Activated CD8-positive, alpha-beta memory T cell treated with anti-CD3 and anti-CD28 coated beads, Interleukin-2, amount 50 U/mL, for 4 hours (primary cell): ENCODE results near the gene NSMF.

Experiments used
- DNase-seq: peaks from one replicate; pipeline ENCODE4 v3.0.0-alpha.2; 2020

Gene NSMF

GRCh38 chr9:137444106-137444790, 14.9 kb downstream of the NSMF start:
- DNase-seq: no peak

DNA sequence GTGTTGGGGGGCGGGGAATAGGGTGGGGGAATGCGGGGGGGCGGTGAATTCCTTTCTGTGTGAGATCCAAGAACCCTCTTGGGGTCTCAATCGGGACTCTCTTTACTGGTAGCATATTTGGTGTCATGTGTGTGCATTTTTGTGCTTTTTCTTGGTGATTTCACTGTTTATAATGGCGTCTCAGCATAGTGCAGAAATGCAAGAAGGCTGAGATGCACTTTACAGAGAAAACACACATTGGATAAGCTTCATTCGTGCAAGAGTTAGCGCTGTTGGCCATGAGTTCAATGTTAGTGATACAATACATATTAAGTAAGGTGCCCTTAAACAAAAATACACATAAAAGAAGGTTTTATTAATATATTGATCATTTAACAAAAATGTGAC, 17.2 kb downstream of the NSMF start:
- DNase-seq: no peak

GRCh38 chr9:137441289-137441934, 17.7 kb downstream of the NSMF start, which contains the start of gene ENTPD8:
ENTPD8 (minus strand) TSS chr9:137441357; CDS start chr9:137438285, 3,072 bp downstream.
- peak; percentile 21 for DNase-seq

DNA sequence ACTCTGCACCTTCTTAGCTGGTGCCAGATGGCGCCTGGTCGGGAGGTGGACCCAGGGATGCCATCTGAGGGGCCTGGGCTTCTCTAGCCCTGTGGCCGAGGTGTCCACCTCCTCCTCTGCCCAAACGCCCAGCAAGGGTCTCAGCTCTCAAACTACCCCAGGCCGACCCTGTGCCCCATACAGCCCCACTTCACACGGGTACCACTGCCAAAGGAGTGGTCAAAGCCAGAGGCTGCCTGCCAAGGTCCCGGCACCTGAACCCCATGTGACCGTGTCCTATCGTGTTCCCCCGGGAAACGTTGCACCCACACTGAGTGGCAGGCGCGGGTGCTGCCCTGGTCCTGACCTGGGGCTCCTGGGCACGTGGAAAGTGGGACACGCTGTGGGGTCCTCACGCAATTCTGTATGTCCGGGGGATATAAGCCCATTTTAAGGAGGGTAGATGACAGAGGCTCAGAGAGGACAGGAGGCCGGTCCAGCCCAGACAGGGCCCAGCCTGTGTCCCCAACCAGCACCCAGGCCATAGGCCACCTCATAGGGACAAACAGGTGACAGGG, 19.9 kb downstream of the NSMF start:
- peak; percentile 11 for DNase-seq

DNA sequence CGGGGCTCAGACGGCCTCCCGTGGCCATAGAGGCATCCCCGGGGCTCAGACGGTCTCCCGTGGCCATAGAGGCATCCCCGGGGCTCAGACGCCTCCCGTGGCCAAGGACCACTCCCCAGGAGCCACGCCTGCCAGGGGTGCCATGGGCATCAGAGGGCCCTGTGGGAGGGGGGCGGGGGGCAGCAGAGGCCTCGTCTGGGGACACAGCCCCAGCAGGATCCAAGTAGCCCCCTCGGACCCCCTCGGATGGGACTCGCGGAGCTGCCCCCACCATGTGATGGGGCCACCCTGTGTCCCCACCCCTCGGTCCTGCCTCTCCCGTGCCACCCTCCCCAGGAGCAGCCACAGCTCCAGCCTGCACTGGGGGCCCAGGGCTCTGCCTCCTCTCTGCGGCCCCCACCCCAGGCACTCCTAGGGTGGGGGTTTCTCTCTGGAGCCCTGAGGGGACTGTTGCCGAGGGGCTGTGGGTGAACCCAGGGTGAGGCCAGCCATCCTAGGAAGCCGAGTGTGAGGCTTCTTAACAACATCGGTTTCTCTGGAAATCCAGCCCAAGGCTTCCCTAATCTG, 20.5 kb downstream of the NSMF start:
- DNase-seq: peak; percentile 12

- peak; percentile 12 for DNase-seq
These were observed 21.2 kb downstream of the NSMF start for GRCh38 chr9:137437691-137438590.

GRCh38 chr9:137436761-137437600, 22.2 kb downstream of the NSMF start:
- peak; percentile 11 for DNase-seq

- peak; percentile 13 for DNase-seq
These were observed 23.0 kb downstream of the NSMF start for GRCh38 chr9:137435980-137436760.

DNA sequence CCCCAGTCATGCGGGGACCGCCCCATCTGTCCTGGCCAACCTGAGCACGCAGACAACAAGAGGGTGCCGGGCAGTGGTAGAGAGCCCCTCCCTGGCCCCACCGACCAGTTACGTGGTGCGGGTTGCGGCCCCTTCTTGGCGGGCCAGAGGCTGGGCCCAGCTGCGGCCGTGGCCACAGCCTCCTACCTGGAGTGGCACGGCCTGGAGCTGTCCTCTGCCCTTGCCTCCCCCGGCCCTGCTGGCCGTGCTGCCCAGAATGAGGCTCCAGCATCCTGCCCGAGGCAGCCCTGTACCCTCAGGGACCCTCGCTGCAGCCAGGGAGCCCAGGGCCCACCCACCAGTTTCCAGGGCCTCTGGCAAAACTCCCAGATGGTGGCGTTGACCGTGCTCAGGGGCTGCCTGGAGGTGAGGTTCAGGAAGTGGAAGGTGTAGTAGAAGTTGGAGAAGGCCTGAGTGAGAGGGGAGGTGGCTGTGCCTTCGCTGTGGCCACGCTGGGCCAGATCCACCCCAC, 23.7 kb downstream of the NSMF start:
- DNase-seq: peak; percentile 12

DNA sequence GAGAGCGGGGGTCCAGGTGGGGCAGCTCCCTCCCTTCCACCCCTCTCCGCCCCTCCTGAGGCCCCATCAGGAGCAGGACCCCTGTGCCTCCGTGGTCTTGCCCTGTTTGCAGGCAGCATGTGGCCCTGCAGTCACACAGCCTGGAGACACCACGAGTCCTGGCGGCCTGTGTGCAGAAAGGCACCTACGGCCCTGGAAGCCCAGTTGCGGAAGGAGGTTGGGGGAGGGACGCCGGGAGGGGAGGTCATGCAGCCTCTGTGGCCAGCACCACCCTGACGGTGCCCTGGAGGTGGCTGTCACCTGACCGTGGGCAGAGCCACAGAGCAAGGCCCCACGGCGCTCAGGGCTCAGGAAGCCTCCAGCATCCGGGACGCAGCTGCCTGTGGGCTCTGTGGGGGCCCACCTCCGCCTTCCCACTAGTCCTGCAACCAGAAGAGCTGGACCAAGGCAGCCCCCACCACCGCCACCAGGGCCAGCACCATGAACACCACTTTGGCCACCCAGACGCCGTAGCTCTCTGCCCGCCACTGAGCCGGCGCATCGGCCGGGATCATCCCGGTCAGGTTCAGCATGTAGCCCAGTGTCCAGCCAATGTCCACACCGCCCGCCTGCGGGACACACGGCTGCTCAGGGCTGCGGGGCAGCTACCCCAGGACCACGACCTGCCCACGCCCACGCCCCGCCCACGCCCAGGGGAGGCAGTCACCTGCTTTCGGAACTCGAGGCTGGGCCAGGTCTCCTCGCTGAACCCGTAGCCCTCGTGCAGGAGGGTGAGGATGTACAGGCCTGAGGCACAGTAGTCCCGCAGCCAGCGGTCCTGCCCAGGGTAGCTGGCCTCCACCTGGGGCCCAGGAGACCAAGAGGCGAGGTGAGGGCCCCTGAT, 24.4 kb downstream of the NSMF start:
- DNase-seq: peak; percentile 14

DNA sequence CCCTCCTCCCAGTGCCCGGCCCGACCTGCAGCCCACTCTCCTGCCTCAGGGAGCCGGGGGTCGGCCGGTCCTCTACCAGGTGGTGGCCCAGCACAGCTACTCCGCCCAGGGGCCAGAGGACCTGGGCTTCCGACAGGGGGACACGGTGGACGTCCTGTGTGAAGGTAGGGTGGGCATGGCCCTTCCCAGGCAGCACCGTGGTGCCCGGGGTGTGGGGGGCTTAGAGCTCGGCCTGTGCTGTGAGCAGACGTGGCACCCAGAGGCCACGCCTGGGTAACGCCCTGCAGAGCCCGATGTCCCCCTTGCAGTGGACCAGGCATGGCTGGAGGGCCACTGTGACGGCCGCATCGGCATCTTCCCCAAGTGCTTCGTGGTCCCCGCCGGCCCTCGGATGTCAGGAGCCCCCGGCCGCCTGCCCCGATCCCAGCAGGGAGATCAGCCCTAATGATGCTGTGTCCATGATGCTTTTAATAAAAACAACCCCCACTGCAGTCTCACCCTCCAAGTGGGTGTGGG, 25.2 kb downstream of the NSMF start:
- peak; percentile 10 for DNase-seq

DNA sequence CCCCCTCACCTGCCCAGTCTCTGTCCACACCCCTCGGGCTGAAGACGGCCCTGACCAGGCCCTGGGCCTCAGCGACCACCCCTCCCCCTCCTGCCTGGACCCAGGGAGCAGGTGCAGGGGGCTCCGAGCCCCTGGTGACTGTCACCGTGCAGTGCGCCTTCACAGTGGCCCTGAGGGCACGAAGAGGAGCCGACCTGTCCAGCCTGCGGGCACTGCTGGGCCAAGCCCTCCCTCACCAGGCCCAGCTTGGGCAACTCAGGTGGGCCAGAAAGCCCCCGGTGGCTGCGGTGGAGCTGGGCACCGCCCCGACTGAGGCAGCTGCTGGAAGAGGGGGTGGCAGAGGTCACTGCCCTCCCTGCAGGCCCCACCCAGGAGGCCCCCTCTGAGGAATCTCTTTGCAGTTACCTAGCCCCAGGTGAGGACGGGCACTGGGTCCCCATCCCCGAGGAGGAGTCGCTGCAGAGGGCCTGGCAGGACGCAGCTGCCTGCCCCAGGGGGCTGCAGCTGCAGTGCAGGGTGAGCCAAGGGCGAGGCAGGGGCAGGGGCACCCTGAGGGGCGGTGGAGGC, 25.7 kb downstream of the NSMF start:
- DNase-seq: peak; percentile 13

GRCh38 chr9:137432687-137433348, 26.3 kb downstream of the NSMF start:
- DNase-seq: peak; percentile 14

- DNase-seq: peak; percentile 12
These were observed 27.7 kb downstream of the NSMF start for GRCh38 chr9:137431416-137431931.

DNA sequence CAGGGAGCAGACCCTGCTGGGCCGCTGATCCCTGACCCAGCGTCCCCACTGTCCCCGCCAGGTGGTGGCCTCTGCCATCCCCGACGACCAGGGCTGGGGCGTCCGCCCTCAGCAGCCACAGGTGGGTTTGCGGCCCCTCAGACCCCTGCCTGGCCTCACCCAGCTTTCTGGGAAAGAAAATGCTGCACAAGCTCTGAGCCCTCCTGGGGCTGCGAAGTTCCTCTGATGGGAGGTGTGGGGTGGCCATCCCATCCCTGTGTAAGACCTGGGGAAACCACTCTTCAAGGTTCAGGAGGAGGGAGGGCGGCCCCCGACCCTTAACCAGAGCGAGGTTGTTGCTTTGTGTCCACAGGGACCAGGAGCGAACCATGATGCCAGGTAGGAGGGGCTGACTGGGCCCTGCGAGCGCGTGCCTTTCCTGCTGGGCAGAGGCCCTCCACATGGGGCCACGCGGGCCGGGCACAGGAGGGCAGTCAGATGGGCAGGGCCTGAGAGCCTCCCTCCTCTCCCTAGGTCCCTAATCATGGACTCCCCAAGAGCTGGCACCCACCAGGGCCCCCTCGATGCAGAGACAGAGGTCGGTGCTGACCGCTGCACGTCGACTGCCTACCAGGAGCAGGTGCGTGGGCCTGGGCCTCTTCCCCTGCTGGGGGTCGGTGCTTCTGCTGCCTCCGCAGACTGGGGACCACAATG, 28.3 kb downstream of the NSMF start:
- peak; percentile 14 for DNase-seq

DNA sequence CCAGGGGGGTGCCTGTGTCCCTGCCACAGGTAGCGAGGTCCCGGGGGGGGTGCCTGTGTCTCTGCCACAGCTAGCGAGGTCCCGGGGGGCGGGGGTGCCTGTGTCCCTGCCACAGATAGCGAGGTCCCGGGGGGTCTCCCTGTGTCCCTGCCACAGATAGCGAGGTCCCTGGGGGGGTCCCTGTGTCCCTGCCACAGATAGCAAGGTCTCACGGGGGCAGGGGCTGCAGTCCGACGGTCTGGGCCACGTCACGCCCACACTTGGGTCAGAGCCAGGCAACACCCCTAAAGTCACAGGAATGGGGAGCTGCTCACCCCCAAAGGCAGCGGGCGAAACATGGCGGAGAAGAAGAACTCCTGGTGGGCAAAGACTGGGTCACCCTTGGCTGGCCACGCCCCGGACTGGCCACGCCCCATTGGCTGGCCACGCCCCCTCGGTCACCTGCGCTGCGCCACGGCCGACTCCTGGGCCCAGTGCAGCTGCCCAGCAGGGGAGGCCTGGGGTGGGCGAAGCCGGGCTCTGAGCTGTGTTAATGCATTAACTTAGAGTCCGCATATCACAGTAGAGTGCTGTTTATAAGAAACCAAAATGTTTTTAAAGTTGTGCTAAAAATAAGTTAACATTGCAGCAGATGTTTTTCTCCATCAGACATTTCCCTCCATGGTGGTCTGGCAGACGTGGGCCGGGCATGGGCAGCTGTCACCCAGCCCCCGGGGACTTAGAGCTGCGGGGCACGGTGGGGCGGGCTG, 29.0 kb downstream of the NSMF start:
- DNase-seq: no peak

- DNase-seq: peak; percentile 6
These were observed 29.6 kb downstream of the NSMF start for GRCh38 chr9:137429546-137429890.
